ENCODE data around the gene SH3BP1.
"Not testable (repeated sequence)": the region's sequence is repeated elsewhere in the genome, so short reads cannot be mapped to it uniquely, and the experiment has no call there.

Gene SH3BP1

DNA sequence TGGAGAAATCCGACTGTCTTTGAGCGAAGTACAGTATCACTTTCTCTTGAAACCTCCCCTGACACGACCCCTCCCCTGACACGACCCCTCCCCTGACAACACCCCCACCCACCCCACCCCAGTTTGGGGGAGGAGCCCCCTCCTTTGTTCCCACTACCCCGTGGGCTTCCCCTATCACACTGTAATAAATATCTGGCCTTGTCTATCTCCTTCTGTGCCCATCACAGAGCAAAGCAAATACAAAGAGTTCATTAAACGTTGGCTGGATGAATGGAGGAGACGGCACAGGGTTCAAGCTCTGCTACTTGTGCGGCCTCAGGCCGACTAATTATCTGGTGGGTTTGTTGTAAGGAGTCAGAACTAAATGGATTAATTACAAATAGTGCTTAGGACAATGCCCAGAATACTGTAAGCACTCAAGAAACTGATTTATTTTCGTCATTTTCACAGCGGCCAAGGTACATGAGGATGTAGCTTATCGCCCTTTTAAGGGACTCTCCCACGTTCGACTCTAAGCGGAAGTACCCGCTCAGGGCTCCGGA is 31.5 kb upstream of the SH3BP1 start:
- Histone ChIP-seq H3K4me1 (ENCODE audit: control insufficient read depth in 1 of 2, insufficient read depth in 1 of 2, low read depth in 1 of 2, low read length in 1 of 2) (peaks cover 39 to 47% of the 10 kb centered on the region in 2 experiments), H3K36me3 (no peaks in the 10 kb centered on the region), H3K27ac (peak overlapping the region; percentile 98), H3K4me3 (ENCODE audit: low read depth in 1 of 2, low read length in 1 of 2) (peak overlapping the region; percentile 82), H3K27me3 (peaks cover 24% of the 10 kb centered on the region), H3K9me3 (no peaks in the 10 kb centered on the region)
- TF ChIP-seq, protein P1, sequence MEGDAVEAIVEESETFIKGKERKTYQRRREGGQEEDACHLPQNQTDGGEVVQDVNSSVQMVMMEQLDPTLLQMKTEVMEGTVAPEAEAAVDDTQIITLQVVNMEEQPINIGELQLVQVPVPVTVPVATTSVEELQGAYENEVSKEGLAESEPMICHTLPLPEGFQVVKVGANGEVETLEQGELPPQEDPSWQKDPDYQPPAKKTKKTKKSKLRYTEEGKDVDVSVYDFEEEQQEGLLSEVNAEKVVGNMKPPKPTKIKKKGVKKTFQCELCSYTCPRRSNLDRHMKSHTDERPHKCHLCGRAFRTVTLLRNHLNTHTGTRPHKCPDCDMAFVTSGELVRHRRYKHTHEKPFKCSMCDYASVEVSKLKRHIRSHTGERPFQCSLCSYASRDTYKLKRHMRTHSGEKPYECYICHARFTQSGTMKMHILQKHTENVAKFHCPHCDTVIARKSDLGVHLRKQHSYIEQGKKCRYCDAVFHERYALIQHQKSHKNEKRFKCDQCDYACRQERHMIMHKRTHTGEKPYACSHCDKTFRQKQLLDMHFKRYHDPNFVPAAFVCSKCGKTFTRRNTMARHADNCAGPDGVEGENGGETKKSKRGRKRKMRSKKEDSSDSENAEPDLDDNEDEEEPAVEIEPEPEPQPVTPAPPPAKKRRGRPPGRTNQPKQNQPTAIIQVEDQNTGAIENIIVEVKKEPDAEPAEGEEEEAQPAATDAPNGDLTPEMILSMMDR (IDR thresholded peaks at IDR 0.05): no peak

DNA sequence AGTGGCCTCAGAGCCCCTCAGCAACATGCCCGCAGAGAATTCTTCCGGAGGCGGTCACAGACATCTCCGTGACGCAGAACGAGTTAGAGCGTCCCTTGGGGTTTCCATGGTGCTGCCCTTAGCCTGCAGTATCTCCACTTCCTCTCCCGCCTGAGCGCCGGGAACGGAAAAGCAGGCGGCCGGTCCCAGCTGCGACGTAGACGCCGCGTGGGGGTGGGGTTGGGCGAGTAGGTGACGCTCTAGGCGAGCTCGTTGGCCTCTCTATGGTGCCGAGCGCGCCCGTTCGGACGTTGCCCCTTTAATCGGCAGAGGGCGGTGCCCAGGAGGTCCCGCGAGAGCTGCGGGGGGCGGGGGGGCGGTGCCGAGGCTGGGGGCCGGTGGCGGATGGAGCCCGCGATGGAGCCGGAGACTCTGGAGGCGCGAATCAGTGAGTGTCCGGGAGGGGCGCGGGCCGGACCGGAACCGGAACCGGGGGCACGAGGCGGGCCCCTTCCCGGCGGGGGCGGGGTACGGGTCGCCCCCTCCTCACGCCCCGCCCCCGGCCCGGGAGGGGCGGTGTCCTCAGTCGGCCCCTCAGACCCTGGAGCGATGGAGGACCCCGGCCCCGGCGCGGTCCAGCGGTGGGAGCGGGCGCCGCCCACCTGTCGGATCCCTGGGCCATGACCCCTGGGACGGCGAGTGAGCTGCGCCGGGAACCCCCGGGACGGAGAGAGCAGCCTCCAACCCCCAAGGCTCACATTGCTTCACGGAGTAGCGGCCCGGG is 30.8 kb upstream of the SH3BP1 start, which contains the start of gene GGA1:
TSS of gene GGA1 (plus strand) at position 358 of the 763 bp plus-strand sequence. CDS start at position 385, 27 bp downstream.
- TF ChIP-seq, protein P1 (IDR thresholded peaks at IDR 0.05): peak; percentile 65
- Histone ChIP-seq H3K36me3 (peaks cover 1% of the 10 kb centered on the region), H3K9me3 (no peaks in the 10 kb centered on the region), H3K4me1 (ENCODE audit: control insufficient read depth in 1 of 2, insufficient read depth in 1 of 2, low read depth in 1 of 2, low read length in 1 of 2) (peaks cover 39 to 47% of the 10 kb centered on the region in 2 experiments), H3K27ac (peak within 1 kb of the TSS; percentile 98), H3K27me3 (peaks cover 20% of the 10 kb centered on the region), H3K4me3 (ENCODE audit: low read depth in 1 of 2, low read length in 1 of 2) (peak within 1 kb of the TSS; percentile 82)

- peaks cover 17% of the 10 kb centered on the region for H3K27me3 ChIP-seq
- H3K36me3 ChIP-seq: peaks cover 10% of the 10 kb centered on the region
- H3K27ac ChIP-seq: peak overlapping the region; percentile 98
- H3K9me3 ChIP-seq: no peaks in the 10 kb centered on the region
- peaks cover 39 to 47% of the 10 kb centered on the region in 2 experiments for H3K4me1 ChIP-seq (ENCODE audit: control insufficient read depth in 1 of 2, insufficient read depth in 1 of 2, low read depth in 1 of 2, low read length in 1 of 2)
- H3K4me3 ChIP-seq (ENCODE audit: low read depth in 1 of 2, low read length in 1 of 2): peak overlapping the region; percentile 82
- TF ChIP-seq, protein P1 (IDR thresholded peaks at IDR 0.05): no peak
Observed at GRCh38 chr22:37609240-37610152, 30.0 kb upstream of the SH3BP1 start.

DNA sequence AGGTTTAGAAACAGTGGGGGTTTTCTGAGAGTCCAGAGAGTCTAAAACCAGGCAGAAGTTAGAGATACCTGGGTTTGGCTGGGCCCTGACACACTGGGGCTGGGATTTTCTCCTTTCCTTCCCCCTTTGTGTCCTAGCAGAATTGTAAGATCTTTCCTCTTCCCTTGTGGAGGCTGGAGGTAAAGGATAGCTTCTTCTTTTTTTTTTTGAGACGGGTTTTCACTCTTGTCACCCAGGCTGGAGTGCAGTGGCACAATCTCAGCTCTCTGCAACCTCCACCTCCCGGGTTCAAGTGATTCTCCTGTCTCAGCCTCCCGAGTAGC is 29.4 kb upstream of the SH3BP1 start:
- H3K27ac ChIP-seq: peak overlapping the region; percentile 98
- peaks cover 12% of the 10 kb centered on the region for H3K27me3 ChIP-seq
- peaks cover 16% of the 10 kb centered on the region for H3K36me3 ChIP-seq
- not testable (repeated sequence) for H3K9me3 ChIP-seq
- H3K4me1 ChIP-seq (ENCODE audit: control insufficient read depth in 1 of 2, insufficient read depth in 1 of 2, low read depth in 1 of 2, low read length in 1 of 2): peaks cover 39 to 47% of the 10 kb centered on the region in 2 experiments
- peak overlapping the region; percentile 82 for H3K4me3 ChIP-seq (ENCODE audit: low read depth in 1 of 2, low read length in 1 of 2)

GRCh38 chr22:37610480-37611129 is 28.9 kb upstream of the SH3BP1 start:
- peak overlapping the region; percentile 82 for H3K4me3 ChIP-seq (ENCODE audit: low read depth in 1 of 2, low read length in 1 of 2)
- peaks cover 39 to 47% of the 10 kb centered on the region in 2 experiments for H3K4me1 ChIP-seq (ENCODE audit: control insufficient read depth in 1 of 2, insufficient read depth in 1 of 2, low read depth in 1 of 2, low read length in 1 of 2)
- TF ChIP-seq, protein P1 (IDR thresholded peaks at IDR 0.05): no peak

More at GRCh38 chr22:37610480-37611129, 28.9 kb upstream of the SH3BP1 start:
- Histone ChIP-seq H3K27ac (peak overlapping the region; percentile 98), H3K27me3 (peaks cover 7% of the 10 kb centered on the region), H3K9me3 (no peaks in the 10 kb centered on the region), H3K36me3 (peaks cover 17% of the 10 kb centered on the region)
